B cell (primary cell): Measurements from ENCODE around the gene CDYL. TPM values are rescaled to one million over a fixed set of nuclear protein-coding genes. Genes with fewer than 3 reads are reported as not detected.

ENCODE experiments used
- ATAC-seq: fragments of 200-7000 bp; cut with Tn5 transposase; one replicate; pipeline ENCODE4 v1.10.0; 2021; ENCODE audit warnings: low read depth, mild to moderate bottlenecking, moderate number of reproducible peaks, moderate library complexity
- CTCF ChIA-PET: fragments of 350-600 bp; sonication (Branson Sonifier 250); formaldehyde crosslinking; loops from one replicate; lab custom pipeline; 2021; ENCODE audit warnings: antibody characterized with exemption, inconsistent platforms; lab: Charles Lee
- POLR2A ChIA-PET: fragments of 350-600 bp; sonication (Branson Sonifier 250); formaldehyde crosslinking; loops from one replicate; lab custom pipeline; 2021; ENCODE audit warnings: antibody characterized with exemption; lab: Charles Lee
- DNase-seq: peaks from one replicate; pipeline ENCODE4 v3.0.0; 2013
- H2AFZ ChIP-seq: 2 replicates; pipeline ENCODE4 v1.6.1; 2012; ENCODE audit warnings: mild to moderate bottlenecking, low read depth, low read length; ENCODE audit not compliant: insufficient read depth, poor library complexity, severe bottlenecking
- H3K27ac ChIP-seq, 2 donors: 1 replicate in 1 of 2; 2 replicates in 1 of 2; pipeline ENCODE4 v1.5.1; 2012 to 2013; ENCODE audit warnings: low read length in 2 of 2, mild to moderate bottlenecking in 2 of 2, moderate library complexity in 1 of 2
- H3K27me3 ChIP-seq, 4 experiments: fragments of 200-600 bp in 1 of 4; sonication (generic) in 1 of 4; replicated peaks in 1 of 4; 1 replicate in 2 of 4; 2 replicates in 2 of 4; pipeline versions ENCODE4 v1.6.1 to v1.7.0; 2013 to 2016; ENCODE audit warnings: low read length in 3 of 4, mild to moderate bottlenecking in 2 of 4, mixed read lengths in 1 of 4, moderate library complexity in 1 of 4; ENCODE audit not compliant: insufficient read depth in 4 of 4, control insufficient read depth in 3 of 4; ENCODE audit errors: control extremely low read depth in 1 of 4
- H3K36me3 ChIP-seq, 2 experiments: replicated peaks in 1 of 2; 1 replicate in 1 of 2; 2 replicates in 1 of 2; pipeline versions ENCODE4 v1.6.1 to v1.7.1; 2013; ENCODE audit warnings: low read length in 1 of 2; ENCODE audit not compliant: insufficient read depth in 2 of 2, control insufficient read depth in 1 of 2; ENCODE audit errors: control extremely low read depth in 1 of 2, extremely low read depth in 1 of 2
- H3K4me1 ChIP-seq, 2 donors: fragments of 200-600 bp in 1 of 2; sonication (generic) in 1 of 2; 1 replicate in 1 of 2; 2 replicates in 1 of 2; pipeline versions ENCODE4 v1.5.1 to v1.6.1; 2013 to 2017; ENCODE audit warnings: low read length in 2 of 2; ENCODE audit not compliant: control insufficient read depth in 2 of 2, insufficient read depth in 2 of 2
- H3K4me2 ChIP-seq: replicated peaks from 2 replicates; pipeline ENCODE3; 2012; ENCODE audit warnings: mild to moderate bottlenecking, low read depth, low read length; ENCODE audit not compliant: poor library complexity, severe bottlenecking
- H3K4me3 ChIP-seq, 5 experiments: fragments of 200-600 bp in 1 of 5; sonication (generic) in 1 of 5; 1 replicate in 3 of 5; 2 replicates in 2 of 5; pipeline versions ENCODE4 v1.5.1 to v1.7.0; 2011 to 2016; ENCODE audit warnings: low read length in 4 of 5, mild to moderate bottlenecking in 4 of 5, low read depth in 2 of 5, control low read depth in 1 of 5, moderate library complexity in 1 of 5; ENCODE audit not compliant: insufficient read depth in 1 of 5; ENCODE audit errors: control extremely low read depth in 1 of 5, extremely low read depth in 1 of 5
- H3K79me2 ChIP-seq: fragments of 200-600 bp; sonication (generic); one replicate; pipeline ENCODE4 v1.6.0; 2016; ENCODE audit warnings: low read length; ENCODE audit not compliant: control insufficient read depth, insufficient read depth
- H3K9ac ChIP-seq: fragments of 200-600 bp; sonication (generic); 2 replicates; pipeline ENCODE4 v1.6.1; 2017; ENCODE audit warnings: mild to moderate bottlenecking, low read length, moderate library complexity
- H3K9me3 ChIP-seq, 3 donors: one replicate each; pipeline versions ENCODE4 v1.6.1 to v1.7.1; 2013; ENCODE audit warnings: low read length in 2 of 3; ENCODE audit not compliant: control insufficient read depth in 2 of 3, insufficient read depth in 1 of 3; ENCODE audit errors: control extremely low read depth in 1 of 3
- H4K20me1 ChIP-seq: 2 replicates; pipeline ENCODE4 v1.6.0; 2012; ENCODE audit warnings: mild to moderate bottlenecking, low read length; ENCODE audit not compliant: insufficient read depth, control insufficient read depth, poor library complexity, severe bottlenecking
- H3K27ac Mint-ChIP-seq: one replicate; pipeline ENCODE4 v1.8.0; 2021; ENCODE audit warnings: mixed read lengths
- H3K27me3 Mint-ChIP-seq: one replicate; pipeline ENCODE4 v1.8.0; 2021; ENCODE audit warnings: mixed read lengths
- H3K4me1 Mint-ChIP-seq: one replicate; pipeline ENCODE4 v1.8.0; 2021; ENCODE audit warnings: mixed read lengths
- H3K4me3 Mint-ChIP-seq: one replicate; pipeline ENCODE4 v1.8.0; 2021; ENCODE audit warnings: mixed read lengths
- H3K9me3 Mint-ChIP-seq: one replicate; pipeline ENCODE4 v1.8.0; 2022; ENCODE audit warnings: mixed read lengths; ENCODE audit not compliant: insufficient read depth
- EZH2 ChIP-seq: IDR thresholded peaks from 2 replicates; pipeline ENCODE4 v1.6.1; 2012; ENCODE audit warnings: borderline replicate concordance, low read depth, mild to moderate bottlenecking, moderate library complexity, low read length; ENCODE audit not compliant: insufficient read depth, poor library complexity, severe bottlenecking
- WGBS: methylation state at CpG from one replicate; pipeline ENCODE4 v1.1.5; 2013; ENCODE audit warnings: missing lambda C conversion rate; ENCODE audit not compliant: insufficient coverage; 5-methylcytosine and 5-hydroxymethylcytosine counted together
- intact Hi-C: fragments of 100-400 bp; cut with micrococcal nuclease; formaldehyde crosslinking; loops from one replicate; pipeline ENCODE4 v1.10.0; 2022
- polyA plus RNA-seq: library from polyadenylated mRNA; depleted of rRNA; stranded (reverse); fragments of >200 nt; gene quantifications from 2 replicates; pipeline ENCODE4 v1.2.3, GENCODE V29; 2012
- total RNA-seq, 2 donors: library from RNA; stranded (reverse); fragments of 120-200 nt in 1 of 2; gene quantifications; 1 replicate in 1 of 2; 2 replicates in 1 of 2; pipeline versions ENCODE4 v1.2.3 to v1.2.4, GENCODE V29; 2013 to 2022
- TF ChIP-seq, protein P1 (sequence below): fragments of 200-600 bp; IDR thresholded peaks from one replicate; pipeline ENCODE4 v1.8.0; 2022; ENCODE audit warnings: antibody characterized with exemption, mild to moderate bottlenecking

CDYL gene
- total and polyA plus RNA-seq, 2 donors (not counting 1 experiment from before 2014, with no cell fraction given), result 15.6 to 63.0 TPM

DNA sequence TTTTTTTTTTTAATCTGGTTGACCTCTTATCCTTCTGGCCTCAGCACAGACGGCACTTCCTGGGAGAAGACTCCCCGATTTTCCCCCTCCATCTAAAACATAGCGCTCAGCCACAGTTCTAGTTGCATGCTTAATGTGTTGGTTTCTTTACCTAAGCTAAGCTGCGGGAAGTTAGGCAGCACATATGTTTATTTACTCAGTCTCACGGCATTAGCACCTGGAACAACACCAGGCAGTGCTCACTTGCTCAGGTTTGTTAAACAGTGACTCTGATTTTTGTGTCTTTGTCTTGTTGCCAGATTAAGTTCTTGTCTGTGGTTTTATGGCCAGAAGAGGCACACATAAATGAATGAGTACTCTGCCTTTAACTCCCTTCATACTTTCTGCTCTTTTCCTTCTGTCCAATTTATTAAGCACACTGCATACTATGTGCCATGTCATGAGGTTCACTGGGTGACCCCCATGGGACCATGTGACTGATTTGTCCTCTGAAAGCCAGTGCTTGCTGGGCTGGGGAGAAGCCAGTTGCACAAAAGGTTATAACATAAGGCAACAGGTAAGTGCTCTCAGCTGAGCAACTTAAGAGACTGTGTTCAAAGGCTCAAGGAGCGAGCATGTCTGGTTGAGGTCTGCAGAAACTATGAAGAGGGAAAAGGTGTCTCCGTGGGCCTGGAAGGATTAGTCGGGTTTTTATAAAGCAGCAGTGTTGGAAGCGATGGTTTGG, 134.0 kb downstream of the CDYL start:
- Histone ChIP-seq H2AFZ (no peak overlapping the region), H3K9me3 (no peaks in the 10 kb centered on the region), H3K36me3 (peaks cover 0 to 9% of the 10 kb centered on the region in 2 experiments), H3K9ac (no peak overlapping the region), H3K79me2 (peaks cover 80% of the 10 kb centered on the region), H4K20me1 (peaks cover 52% of the 10 kb centered on the region), H3K4me1 (peaks cover 24 to 26% of the 10 kb centered on the region in 2 donors), H3K4me2 (no peak overlapping the region), H3K27ac (no peak overlapping the region), H3K4me3 (no peak overlapping the region), H3K27me3 (no peaks in the 10 kb centered on the region)
- WGBS, result 100% methylated on average over 4 of the region's 9 CpGs
- H3K4me1 Mint-ChIP-seq, result peaks cover 39% of the 10 kb centered on the region
- no peak overlapping the region for H3K27ac Mint-ChIP-seq
- H3K9me3 Mint-ChIP-seq, result no peaks in the 10 kb centered on the region
- TF ChIP-seq, protein P1, sequence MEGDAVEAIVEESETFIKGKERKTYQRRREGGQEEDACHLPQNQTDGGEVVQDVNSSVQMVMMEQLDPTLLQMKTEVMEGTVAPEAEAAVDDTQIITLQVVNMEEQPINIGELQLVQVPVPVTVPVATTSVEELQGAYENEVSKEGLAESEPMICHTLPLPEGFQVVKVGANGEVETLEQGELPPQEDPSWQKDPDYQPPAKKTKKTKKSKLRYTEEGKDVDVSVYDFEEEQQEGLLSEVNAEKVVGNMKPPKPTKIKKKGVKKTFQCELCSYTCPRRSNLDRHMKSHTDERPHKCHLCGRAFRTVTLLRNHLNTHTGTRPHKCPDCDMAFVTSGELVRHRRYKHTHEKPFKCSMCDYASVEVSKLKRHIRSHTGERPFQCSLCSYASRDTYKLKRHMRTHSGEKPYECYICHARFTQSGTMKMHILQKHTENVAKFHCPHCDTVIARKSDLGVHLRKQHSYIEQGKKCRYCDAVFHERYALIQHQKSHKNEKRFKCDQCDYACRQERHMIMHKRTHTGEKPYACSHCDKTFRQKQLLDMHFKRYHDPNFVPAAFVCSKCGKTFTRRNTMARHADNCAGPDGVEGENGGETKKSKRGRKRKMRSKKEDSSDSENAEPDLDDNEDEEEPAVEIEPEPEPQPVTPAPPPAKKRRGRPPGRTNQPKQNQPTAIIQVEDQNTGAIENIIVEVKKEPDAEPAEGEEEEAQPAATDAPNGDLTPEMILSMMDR, result no peak
- no peak for TF ChIP-seq EZH2
- CTCF ChIA-PET, result interaction anchor here (0.5 kb wide), 1 partner anchor 8 kb away, joined by 3 read pairs; no protein-coding TSS in a partner anchor
- H3K4me3 Mint-ChIP-seq, result no peak overlapping the region
- H3K27me3 Mint-ChIP-seq, result no peaks in the 10 kb centered on the region
- ATAC-seq (no peak), DNase-seq (no peak)
- intact Hi-C loops, result no loop called here
- POLR2A ChIA-PET, result no interaction called here

DNA sequence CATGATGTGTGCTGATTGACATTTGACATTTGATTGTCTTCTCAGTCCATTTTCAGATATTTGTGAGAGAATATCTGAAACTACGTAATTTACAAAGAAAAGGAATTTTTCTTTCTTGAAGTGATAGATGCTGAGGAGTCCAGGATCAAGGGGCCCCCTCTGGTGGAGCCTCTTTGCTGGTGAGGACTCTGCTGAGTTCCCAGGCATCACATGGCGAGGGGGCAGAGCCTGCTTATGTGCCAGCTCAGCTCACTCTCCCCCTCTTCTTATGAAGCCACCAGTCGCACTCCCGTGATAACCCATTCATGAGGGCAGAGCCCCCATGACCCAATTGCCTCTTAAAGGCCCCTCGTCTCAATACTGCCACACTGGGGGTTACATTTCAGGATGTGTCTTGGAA, 136.4 kb downstream of the CDYL start:
- no peak for DNase-seq
- Histone ChIP-seq H3K79me2 (peaks cover 81% of the 10 kb centered on the region), H3K4me3 (no peak overlapping the region), H3K9ac (no peak overlapping the region), H3K36me3 (peaks cover 0 to 14% of the 10 kb centered on the region in 2 experiments), H3K9me3 (no peaks in the 10 kb centered on the region), H3K27me3 (no peaks in the 10 kb centered on the region), H3K4me2 (no peak overlapping the region), H3K4me1 (peaks cover 5 to 7% of the 10 kb centered on the region in 2 donors), H2AFZ (no peak overlapping the region), H4K20me1 (peaks cover 53% of the 10 kb centered on the region), H3K27ac (no peak overlapping the region)
- no peak overlapping the region for H3K27ac Mint-ChIP-seq
- TF ChIP-seq EZH2, result no peak
- TF ChIP-seq, protein P1, result no peak
- 100% methylated on average over 3 of the region's 5 CpGs for WGBS
- intact Hi-C loops, result no loop called here
- ATAC-seq, result no peak
- no peaks in the 10 kb centered on the region for H3K9me3 Mint-ChIP-seq
- POLR2A ChIA-PET, result interaction anchor here (0.7 kb wide), 1 partner anchor 629 kb away, joined by 3 read pairs; no protein-coding TSS in a partner anchor
- no peak overlapping the region for H3K4me3 Mint-ChIP-seq
- H3K27me3 Mint-ChIP-seq, result no peaks in the 10 kb centered on the region
- peaks cover 27% of the 10 kb centered on the region for H3K4me1 Mint-ChIP-seq
- CTCF ChIA-PET, result no interaction called here
